ENCODE results near the gene CTNND2.

DNA sequence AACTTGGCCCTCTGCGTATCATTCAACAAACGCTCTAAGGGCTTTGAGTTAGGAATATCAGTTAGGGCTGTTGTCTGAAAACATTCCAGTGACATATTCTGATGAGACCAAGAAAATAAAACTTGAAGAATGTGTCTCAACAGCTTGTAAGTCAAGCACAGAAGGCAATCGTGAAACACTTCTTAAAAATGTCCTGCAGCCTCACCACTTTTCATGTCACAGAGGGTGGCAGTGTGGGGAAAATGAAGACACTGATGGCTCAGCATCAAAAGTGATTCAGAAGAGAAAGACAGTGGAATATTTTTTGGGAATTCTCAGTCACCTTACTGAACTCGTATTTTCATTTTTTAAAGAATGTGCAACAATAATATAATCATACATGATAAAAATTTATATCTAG lies 247.3 kb downstream of the CTNND2 start:
- TF ChIP-seq, protein P1, sequence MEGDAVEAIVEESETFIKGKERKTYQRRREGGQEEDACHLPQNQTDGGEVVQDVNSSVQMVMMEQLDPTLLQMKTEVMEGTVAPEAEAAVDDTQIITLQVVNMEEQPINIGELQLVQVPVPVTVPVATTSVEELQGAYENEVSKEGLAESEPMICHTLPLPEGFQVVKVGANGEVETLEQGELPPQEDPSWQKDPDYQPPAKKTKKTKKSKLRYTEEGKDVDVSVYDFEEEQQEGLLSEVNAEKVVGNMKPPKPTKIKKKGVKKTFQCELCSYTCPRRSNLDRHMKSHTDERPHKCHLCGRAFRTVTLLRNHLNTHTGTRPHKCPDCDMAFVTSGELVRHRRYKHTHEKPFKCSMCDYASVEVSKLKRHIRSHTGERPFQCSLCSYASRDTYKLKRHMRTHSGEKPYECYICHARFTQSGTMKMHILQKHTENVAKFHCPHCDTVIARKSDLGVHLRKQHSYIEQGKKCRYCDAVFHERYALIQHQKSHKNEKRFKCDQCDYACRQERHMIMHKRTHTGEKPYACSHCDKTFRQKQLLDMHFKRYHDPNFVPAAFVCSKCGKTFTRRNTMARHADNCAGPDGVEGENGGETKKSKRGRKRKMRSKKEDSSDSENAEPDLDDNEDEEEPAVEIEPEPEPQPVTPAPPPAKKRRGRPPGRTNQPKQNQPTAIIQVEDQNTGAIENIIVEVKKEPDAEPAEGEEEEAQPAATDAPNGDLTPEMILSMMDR (IDR thresholded peaks at IDR 0.05; ENCODE audit: low read length): no peak
- TF ChIP-seq EZH2 (optimal IDR thresholded peaks at IDR 0.05; ENCODE audit: low read depth, low read length): no peak
- no peak for TF ChIP-seq EZH2phosphoT487 (IDR thresholded peaks at IDR 0.05; ENCODE audit: low read length)
